SK-N-SH (cell line): Measurements from ENCODE around the gene SEZ6. TPM values are rescaled to one million over a fixed set of nuclear protein-coding genes. Genes with fewer than 3 reads are reported as not detected.

ENCODE experiments used
- CTCF ChIA-PET: fragments of 300-600, 350-600 bp; formaldehyde crosslinking; extraction: SDS; loops from one replicate; lab custom pipeline; 2021; lab: Yijun Ruan, JAX
- POLR2A ChIA-PET: fragments of 350-600 bp; sonication (Branson Sonifier 250); formaldehyde crosslinking; extraction: SDS; loops from one replicate; lab custom pipeline; 2020; ENCODE audit warnings: antibody characterized with exemption, inconsistent platforms; lab: Yijun Ruan, JAX
- DNase-seq: peaks from one replicate; pipeline ENCODE4 v3.0.0; 2012
- H2AFZ ChIP-seq: fragments of 200-600 bp; sonication (generic); 2 replicates; pipeline ENCODE4 v1.8.1; 2016; ENCODE audit warnings: antibody characterized with exemption, mild to moderate bottlenecking, low read depth
- H3F3A ChIP-seq: fragments of 200-600 bp; sonication (generic); replicated peaks from 2 replicates; pipeline ENCODE3; 2016; ENCODE audit warnings: antibody characterized with exemption, mild to moderate bottlenecking; ENCODE audit not compliant: insufficient read depth
- H3K27ac ChIP-seq, 2 experiments: fragments of 200-500 bp in 1 of 2; fragments of 200-600 bp in 1 of 2; sonication (Bioruptor generic) in 1 of 2; sonication (generic), shearing (Covaris generic) in 1 of 2; 2 replicates each; pipeline versions ENCODE4 v1.5.1 to v1.6.1; 2014 to 2016; ENCODE audit warnings: low read depth in 2 of 2, inconsistent platforms in 1 of 2, low read length in 1 of 2, mild to moderate bottlenecking in 1 of 2, mixed read lengths in 1 of 2
- H3K27me3 ChIP-seq: fragments of 200-600 bp; sonication (generic), shearing (Covaris generic); 2 replicates; pipeline ENCODE4 v1.6.1; 2016; ENCODE audit warnings: mixed run types; ENCODE audit not compliant: insufficient read depth
- H3K36me3 ChIP-seq, 2 experiments: fragments of 200-500 bp in 1 of 2; fragments of 200-600 bp in 1 of 2; sonication (Bioruptor generic) in 1 of 2; sonication (generic) in 1 of 2; replicated peaks in 1 of 2; 2 replicates each; pipeline versions ENCODE3 to v1.5.1; 2014 to 2016; ENCODE audit warnings: low read length in 1 of 2, mild to moderate bottlenecking in 1 of 2; ENCODE audit not compliant: insufficient read depth in 2 of 2, control insufficient read depth in 1 of 2
- H3K4me1 ChIP-seq, 2 experiments: fragments of 200-500 bp in 1 of 2; fragments of 200-600 bp in 1 of 2; sonication (Bioruptor generic) in 1 of 2; sonication (generic), shearing (Covaris generic) in 1 of 2; 2 replicates each; pipeline versions ENCODE4 v1.5.1 to v1.6.1; 2014 to 2016; ENCODE audit warnings: low read depth in 1 of 2, low read length in 1 of 2, mixed run types in 1 of 2; ENCODE audit not compliant: insufficient read depth in 2 of 2, control insufficient read depth in 1 of 2
- H3K4me2 ChIP-seq: fragments of 200-600 bp; sonication (generic), shearing (Covaris generic); 2 replicates; pipeline ENCODE4 v1.6.1; 2017; ENCODE audit warnings: mixed run types
- H3K4me3 ChIP-seq, 2 experiments: fragments of 200-500 bp in 1 of 2; fragments of 200-600 bp in 1 of 2; sonication (Bioruptor generic) in 1 of 2; sonication (generic), shearing (Covaris generic) in 1 of 2; 2 replicates each; pipeline versions ENCODE4 v1.5.1 to v1.8.1; 2014 to 2016; ENCODE audit warnings: low read depth in 2 of 2, inconsistent platforms in 1 of 2, low read length in 1 of 2, mild to moderate bottlenecking in 1 of 2, mixed read lengths in 1 of 2, moderate library complexity in 1 of 2
- H3K79me2 ChIP-seq: fragments of 200-600 bp; sonication (generic); 2 replicates; pipeline ENCODE4 v1.8.1; 2017; ENCODE audit warnings: mild to moderate bottlenecking; ENCODE audit not compliant: insufficient read depth
- H3K9ac ChIP-seq: fragments of 200-600 bp; sonication (generic); 2 replicates; pipeline ENCODE4 v1.6.1; 2017; ENCODE audit warnings: mixed run types
- H3K9me2 ChIP-seq: fragments of 200-600 bp; sonication (generic); 2 replicates; pipeline ENCODE4 v1.6.1; 2017; ENCODE audit warnings: mixed run types
- H3K9me3 ChIP-seq: fragments of 200-600 bp; sonication (generic); 2 replicates; pipeline ENCODE4 v1.6.1; 2017; ENCODE audit warnings: mixed run types, mild to moderate bottlenecking, moderate library complexity
- H4K20me1 ChIP-seq: fragments of 200-600 bp; sonication (generic); 2 replicates; pipeline ENCODE4 v1.6.1; 2017; ENCODE audit warnings: mild to moderate bottlenecking, mixed run types; ENCODE audit not compliant: insufficient read depth
- CTCF ChIP-seq: fragments of 200-600 bp; sonication (generic); IDR thresholded peaks from 2 replicates; pipeline ENCODE4 v1.6.1; 2017; ENCODE audit warnings: antibody characterized with exemption, mild to moderate bottlenecking, moderate library complexity
- FOSL2 ChIP-seq: IDR thresholded peaks from 2 replicates; pipeline ENCODE4 v1.4.0; 2012; ENCODE audit warnings: low read depth, mild to moderate bottlenecking, moderate library complexity, borderline replicate concordance
- FOXJ3 ChIP-seq: sonication (generic); formaldehyde crosslinking; IDR thresholded peaks from 2 replicates; pipeline ENCODE4 v1.5.1; 2020; ENCODE audit warnings: mild to moderate bottlenecking, missing genetic modification reagents
- FOXM1 ChIP-seq: IDR thresholded peaks from 2 replicates; pipeline ENCODE4 v1.4.0; 2012; ENCODE audit warnings: low read depth, mild to moderate bottlenecking
- NFIC ChIP-seq: IDR thresholded peaks from 2 replicates; pipeline ENCODE4 v1.4.0; 2012; ENCODE audit warnings: borderline replicate concordance
- NRF1 ChIP-seq: IDR thresholded peaks from 2 replicates; pipeline ENCODE4 v1.6.1; 2012; ENCODE audit warnings: low read depth, mild to moderate bottlenecking, low read length
- POLR2AphosphoS5 ChIP-seq: IDR thresholded peaks from 2 replicates; pipeline ENCODE4 v1.6.1; 2012; ENCODE audit warnings: low read depth, low read length
- RCOR1 ChIP-seq: fragments of 150-350 bp; IDR thresholded peaks from 2 replicates; pipeline ENCODE4 v1.6.1; 2017; ENCODE audit warnings: antibody characterized with exemption, low read length
- RFX5 ChIP-seq: IDR thresholded peaks from 2 replicates; pipeline ENCODE4 v1.6.1; 2012; ENCODE audit warnings: mild to moderate bottlenecking, improper control_type of control experiment, low read length
- TCF12 ChIP-seq: IDR thresholded peaks from 2 replicates; pipeline ENCODE4 v1.4.0; 2012
- TEAD4 ChIP-seq: IDR thresholded peaks from 2 replicates; pipeline ENCODE4 v1.4.0; 2012; ENCODE audit warnings: mild to moderate bottlenecking, borderline replicate concordance; ENCODE audit not compliant: insufficient read depth
- YY1 ChIP-seq: IDR thresholded peaks from 2 replicates; pipeline ENCODE4 v1.4.0; 2012; ENCODE audit warnings: low read depth, mild to moderate bottlenecking
- ZBTB33 ChIP-seq: IDR thresholded peaks from 2 replicates; pipeline ENCODE4 v1.4.0; 2012; ENCODE audit warnings: low read depth, borderline replicate concordance
- WGBS: methylation state at CpG from one replicate; pipeline ENCODE4 v1.1.6; 2017; ENCODE audit warnings: low lambda C conversion rate; 5-methylcytosine and 5-hydroxymethylcytosine counted together
- polyA plus RNA-seq, 3 experiments: library from polyadenylated mRNA; depleted of rRNA; stranded (reverse); fragments of >200 nt; gene quantifications; 2 replicates each; pipeline ENCODE4 v1.2.3, GENCODE V29; 2012

SEZ6 gene
- polyA plus RNA-seq, 1 of the 3 experiments (the other 2 are of a cell fraction): 0.12 TPM

GRCh38 chr17:28997806-28998205, 8.0 kb downstream of the SEZ6 start (continued):
- TF ChIP-seq NFIC (no peak), RCOR1 (no peak), FOXM1 (no peak)

GRCh38 chr17:28996554-28997096, 9.2 kb downstream of the SEZ6 start:
- no peak for TF ChIP-seq FOSL2
- TF ChIP-seq TCF12: no peak
- TF ChIP-seq YY1: no peak
- no peak for TF ChIP-seq ZBTB33
- no peak for TF ChIP-seq TEAD4
- no peak for TF ChIP-seq POLR2AphosphoS5
- TF ChIP-seq NRF1: no peak
- no peak for TF ChIP-seq FOXJ3
- TF ChIP-seq RFX5: no peak
- TF ChIP-seq CTCF: no peak
- TF ChIP-seq NFIC: no peak
- TF ChIP-seq, all 33 proteins: peak for 0
- ChIA-PET POLR2A (no interaction called here), CTCF (interaction anchor here (1.3 to 2.3 kb wide), 3 partner anchors 10 to 31 kb away, joined by 5 to 8 read pairs (median 6); partner anchors contain the start of gene SEZ6)
- peaks cover 5% of the 10 kb centered on the region; the same call in 1 of the 2 replicates for H3K27me3 ChIP-seq
- 56% methylated on average over 3 of the region's 5 CpGs for WGBS
- no peaks in the 10 kb centered on the region for H3F3A ChIP-seq
- no peaks in the 10 kb centered on the region for H4K20me1 ChIP-seq
- H3K9ac ChIP-seq: no peak overlapping the region
- H3K79me2 ChIP-seq: no peaks in the 10 kb centered on the region
- H3K27ac ChIP-seq: no peak overlapping the region
- no peak overlapping the region for H3K4me2 ChIP-seq
- H3K9me3 ChIP-seq: no peaks in the 10 kb centered on the region
- no peaks in the 10 kb centered on the region for H3K36me3 ChIP-seq
- H3K9me2 ChIP-seq: no peaks in the 10 kb centered on the region
- H3K4me3 ChIP-seq: no peak overlapping the region
- DNase-seq: no peak
- peaks cover 0 to 37% of the 10 kb centered on the region in 2 experiments; a peak in 1 of 4 replicates for H3K4me1 ChIP-seq
- H2AFZ ChIP-seq: no peak overlapping the region
